H1 (cell line): ENCODE data around the gene ARMC10. TPM values are rescaled to one million over a fixed set of nuclear protein-coding genes. Genes with fewer than 3 reads are reported as not detected.

Experiments used
- CTCF ChIA-PET: fragments of 300-600 bp; sonication (Branson Sonifier 250); formaldehyde crosslinking; loops from one replicate; lab custom pipeline; 2021; ENCODE audit not compliant: partially characterized antibody; lab: Charles Lee
- POLR2A ChIA-PET: fragments of 300-600 bp; sonication (Branson Sonifier 250); formaldehyde crosslinking; loops from one replicate; lab custom pipeline; 2021; ENCODE audit warnings: inconsistent platforms; ENCODE audit not compliant: partially characterized antibody; lab: Charles Lee
- DNase-seq, 2 experiments: peaks; one replicate each; pipeline versions ENCODE4 v3.0.0 to v3.0.0-alpha.2; 2010 to 2022; ENCODE audit warnings: low spot score in 2 of 2, low read depth in 1 of 2, mixed read lengths in 1 of 2
- FAIRE-seq: peaks from 2 replicates; lab custom pipeline; 2011; peaks lifted over from hg19 to GRCh38; lab: Jason Lieb, UNC
- H2AFZ ChIP-seq: 2 replicates; pipeline ENCODE4 v1.8.1; 2012; ENCODE audit warnings: low read length, inconsistent platforms
- H2AK5ac ChIP-seq: 2 replicates; pipeline ENCODE4 v1.6.1; 2013; ENCODE audit warnings: low read depth, low read length
- H2BK120ac ChIP-seq: replicated peaks from 2 replicates; pipeline ENCODE3; 2013; ENCODE audit warnings: low read depth, low read length, inconsistent platforms
- H2BK12ac ChIP-seq: 2 replicates; pipeline ENCODE4 v1.6.1; 2013; ENCODE audit warnings: low read depth, low read length
- H2BK15ac ChIP-seq: 2 replicates; pipeline ENCODE4 v1.6.1; 2013; ENCODE audit warnings: low read length
- H2BK20ac ChIP-seq: 2 replicates; pipeline ENCODE4 v1.6.1; 2013; ENCODE audit warnings: low read length
- H2BK5ac ChIP-seq: 2 replicates; pipeline ENCODE4 v1.6.1; 2013; ENCODE audit warnings: low read depth, low read length
- H3K14ac ChIP-seq: 2 replicates; pipeline ENCODE4 v1.6.1; 2013; ENCODE audit warnings: inconsistent platforms; ENCODE audit not compliant: insufficient read length
- H3K18ac ChIP-seq: 2 replicates; pipeline ENCODE4 v1.6.1; 2013; ENCODE audit warnings: low read length; ENCODE audit errors: extremely low read depth
- H3K23ac ChIP-seq: 2 replicates; pipeline ENCODE4 v1.6.1; 2013; ENCODE audit warnings: inconsistent platforms; ENCODE audit not compliant: insufficient read length
- H3K23me2 ChIP-seq: 2 replicates; pipeline ENCODE4 v1.6.1; 2013; ENCODE audit warnings: low read depth, low read length
- H3K27ac ChIP-seq: 2 replicates; pipeline ENCODE4 v1.6.1; 2011; ENCODE audit warnings: low read depth, low read length, inconsistent platforms
- H3K27me3 ChIP-seq, 4 experiments: replicated peaks in 1 of 4; 1 replicate in 1 of 4; 2 replicates in 3 of 4; pipeline versions ENCODE4 v1.6.1 to v1.8.1; 2011 to 2013; ENCODE audit warnings: low read length in 3 of 4, mild to moderate bottlenecking in 3 of 4, inconsistent platforms in 2 of 4, mixed read lengths in 2 of 4, moderate library complexity in 1 of 4; ENCODE audit not compliant: control insufficient read depth in 3 of 4, insufficient read depth in 3 of 4; ENCODE audit errors: extremely low read depth in 1 of 4
- H3K36me3 ChIP-seq, 4 experiments: 2 replicates each; pipeline versions ENCODE4 v1.6.1 to v1.8.1; 2011 to 2013; ENCODE audit warnings: mild to moderate bottlenecking in 4 of 4, low read length in 3 of 4, moderate library complexity in 2 of 4, control low read depth in 1 of 4, inconsistent platforms in 1 of 4; ENCODE audit not compliant: insufficient read depth in 4 of 4, control insufficient read depth in 2 of 4
- H3K4ac ChIP-seq: replicated peaks from 2 replicates; pipeline ENCODE3; 2013; ENCODE audit warnings: low read length, low read depth, mixed read lengths, inconsistent platforms; ENCODE audit not compliant: insufficient read length
- H3K4me1 ChIP-seq, 4 experiments: replicated peaks in 1 of 4; 1 replicate in 1 of 4; 2 replicates in 3 of 4; pipeline versions ENCODE4 v1.6.1 to v1.8.1; 2011 to 2013; ENCODE audit warnings: low read length in 3 of 4, inconsistent platforms in 2 of 4, mixed read lengths in 1 of 4; ENCODE audit not compliant: insufficient read depth in 4 of 4, control insufficient read depth in 3 of 4
- H3K4me2 ChIP-seq, 2 experiments: 2 replicates each; pipeline versions ENCODE4 v1.6.1 to v1.8.1; 2011 to 2013; ENCODE audit warnings: low read depth in 2 of 2, low read length in 2 of 2, control low read depth in 1 of 2, inconsistent platforms in 1 of 2, mild to moderate bottlenecking in 1 of 2; ENCODE audit not compliant: insufficient read depth in 1 of 2
- H3K4me3 ChIP-seq, 4 experiments: fragments of 200-600, 300-600 bp in 1 of 4; sonication (generic), shearing (Covaris generic), sonication (Bioruptor Twin) in 1 of 4; 2 replicates each; pipeline versions ENCODE4 v1.5.1 to v1.8.1; 2011 to 2016; ENCODE audit warnings: low read length in 4 of 4, low read depth in 3 of 4, control low read depth in 2 of 4, inconsistent platforms in 2 of 4, mild to moderate bottlenecking in 2 of 4, mixed read lengths in 1 of 4, moderate library complexity in 1 of 4; ENCODE audit not compliant: insufficient read depth in 2 of 4; ENCODE audit errors: extremely low read depth in 1 of 4
- H3K56ac ChIP-seq: replicated peaks from 2 replicates; pipeline ENCODE3; 2013; ENCODE audit warnings: low read depth, mild to moderate bottlenecking, mixed read lengths, low read length, inconsistent platforms; ENCODE audit not compliant: insufficient read length
- H3K79me1 ChIP-seq: 2 replicates; pipeline ENCODE4 v1.6.1; 2013; ENCODE audit warnings: low read depth, low read length, control low read depth
- H3K79me2 ChIP-seq, 2 experiments: 2 replicates each; pipeline versions ENCODE4 v1.6.1 to v1.8.1; 2012 to 2013; ENCODE audit warnings: low read length in 2 of 2, mild to moderate bottlenecking in 2 of 2, inconsistent platforms in 1 of 2; ENCODE audit not compliant: insufficient read depth in 2 of 2, control insufficient read depth in 1 of 2
- H3K9ac ChIP-seq, 4 experiments: replicated peaks in 1 of 4; 1 replicate in 1 of 4; 2 replicates in 3 of 4; pipeline versions ENCODE4 v1.6.1 to v1.8.1; 2011 to 2013; ENCODE audit warnings: low read depth in 3 of 4, low read length in 3 of 4, control low read depth in 2 of 4, mild to moderate bottlenecking in 2 of 4, moderate library complexity in 2 of 4, inconsistent platforms in 1 of 4; ENCODE audit errors: extremely low read depth in 1 of 4
- H3K9me3 ChIP-seq, 2 experiments: 2 replicates each; pipeline versions ENCODE4 v1.6.1 to v1.8.1; 2012 to 2013; ENCODE audit warnings: mild to moderate bottlenecking in 2 of 2, moderate library complexity in 2 of 2, control low read depth in 1 of 2, inconsistent platforms in 1 of 2, low read depth in 1 of 2, low read length in 1 of 2, mixed read lengths in 1 of 2; ENCODE audit not compliant: insufficient read depth in 2 of 2
- H4K20me1 ChIP-seq, 2 experiments: replicated peaks in 1 of 2; 2 replicates each; pipeline versions ENCODE3 to v1.8.1; 2011 to 2013; ENCODE audit warnings: inconsistent platforms in 2 of 2, low read length in 2 of 2, mild to moderate bottlenecking in 1 of 2; ENCODE audit not compliant: insufficient read depth in 2 of 2, control insufficient read depth in 1 of 2
- H4K5ac ChIP-seq: 2 replicates; pipeline ENCODE4 v1.6.1; 2013; ENCODE audit warnings: low read length, low read depth, mixed read lengths, inconsistent platforms; ENCODE audit not compliant: insufficient read length
- H4K8ac ChIP-seq: 2 replicates; pipeline ENCODE4 v1.8.0; 2013; ENCODE audit warnings: mild to moderate bottlenecking, moderate library complexity, low read length, inconsistent platforms; ENCODE audit not compliant: insufficient read depth; ENCODE audit errors: extremely low read depth
- H4K91ac ChIP-seq: replicated peaks from 2 replicates; pipeline ENCODE3; 2013; ENCODE audit warnings: low read length, mixed read lengths, inconsistent platforms; ENCODE audit not compliant: insufficient read length
- CEBPB ChIP-seq: IDR thresholded peaks from 2 replicates; pipeline ENCODE4 v1.6.1; 2012; ENCODE audit warnings: low read depth, low read length
- SUZ12 ChIP-seq: fragments of 200-600 bp; sonication (generic); IDR thresholded peaks from 2 replicates; pipeline ENCODE4 v1.6.1; 2012; ENCODE audit warnings: mild to moderate bottlenecking, inconsistent platforms, low read length, moderate library complexity, mixed read lengths
- WGBS, 2 experiments: shearing (Covaris generic) in 1 of 2; methylation state at CpG; one replicate each; pipeline versions ENCODE4 v1.1.6 to v1.1.7; 2013 to 2015; ENCODE audit warnings: low lambda C conversion rate in 2 of 2, mixed read lengths in 2 of 2, inconsistent platforms in 1 of 2, low coverage in 1 of 2, missing lambda C conversion rate in 1 of 2; ENCODE audit not compliant: insufficient replicate concordance in 2 of 2, insufficient coverage in 1 of 2, insufficient read length in 1 of 2; ENCODE audit errors: extremely low coverage in 1 of 2, missing lambda C conversion rate in 1 of 2; 5-methylcytosine and 5-hydroxymethylcytosine counted together
- polyA plus RNA-seq, 7 experiments: library from polyadenylated mRNA; depleted of rRNA in 3 of 7; stranded (reverse) in 5 of 7; unstranded in 2 of 7; fragments of >200 nt in 5 of 7; fragments of 200-250 nt in 2 of 7; gene quantifications; 1 replicate in 5 of 7; 2 replicates in 1 of 7; 4 replicates in 1 of 7; pipeline versions ENCODE4 v1.2.1 to v1.2.3, GENCODE V29; 2011 to 2013; ENCODE audit warnings: missing spikeins in 2 of 7, mixed read lengths in 2 of 7
- total RNA-seq: library from RNA; stranded (reverse); fragmentation: NEBNext Ultra II Directional; extraction: Animal tissue kit (Norgen Biotek cat#: 25700); gene quantifications from 2 replicates; pipeline ENCODE4 v1.2.1, GENCODE V29; 2021

ARMC10 gene
- total and polyA plus RNA-seq, 2 of the 8 experiments (the other 6 are each of a cell fraction or from before 2014, with no cell fraction given): 16.4 to 44.3 TPM

- Histone ChIP-seq H3K23ac (no peak overlapping the region), H3K56ac (no peak overlapping the region), H3K79me2 (peaks cover 0 to 27% of the 10 kb centered on the region in 2 experiments; a peak in 2 of 4 replicates), H3K27me3 (no peaks in the 10 kb centered on the region), H3K23me2 (no peaks in the 10 kb centered on the region), H4K5ac (no peak overlapping the region), H4K20me1 (no peaks in the 10 kb centered on the region), H3K9ac (no peak overlapping the region), H2BK15ac (no peak overlapping the region), H2AFZ (no peak overlapping the region), H4K91ac (no peak overlapping the region), H3K4me2 (no peak overlapping the region), H4K8ac (no peak overlapping the region), H3K79me1 (no peaks in the 10 kb centered on the region), H2AK5ac (no peak overlapping the region), H3K9me3 (no peaks in the 10 kb centered on the region), H3K36me3 (peaks cover 4 to 25% (median 9%) of the 10 kb centered on the region in 4 experiments; a peak in 6 of 8 replicates), H2BK12ac (no peak overlapping the region), H2BK120ac (no peak overlapping the region), H2BK20ac (no peak overlapping the region), H3K4me3 (no peak overlapping the region), H2BK5ac (no peak overlapping the region), H3K4me1 (0 out of 7 replicates have a peak, but pooled peaks cover 0 to 2% (median 0%) of the 10 kb centered on the region in 4 experiments), H3K27ac (no peak overlapping the region), H3K18ac (no peak overlapping the region), H3K14ac (no peak overlapping the region), H3K4ac (no peak overlapping the region)
- 100% methylated on average over 1 of the region's 1 CpG; no CpG with 5 or more reads in 1 of the 2 experiments for WGBS, 2 experiments
- TF ChIP-seq CEBPB (peak; percentile 73), SUZ12 (no peak)
- ChIA-PET POLR2A (interaction anchor here (1.4 kb wide), 1 partner anchor 8 kb away, joined by 3 read pairs; no protein-coding TSS in a partner anchor), CTCF (interaction anchor here (1.0 to 1.3 kb wide), 2 partner anchors 21 to 170 kb away, joined by 3 to 4 read pairs; no protein-coding TSS in a partner anchor)
- DNase-seq: no peak
- FAIRE-seq: no peak
Measured at GRCh38 chr7:103082497-103082896, 7.6 kb downstream of the ARMC10 start.
